B cell (primary cell): Measurements from ENCODE around the gene MAP3K2.

Experiments used
- CTCF ChIP-seq: fragments of 200-600 bp; IDR thresholded peaks from one replicate; pipeline ENCODE4 v1.8.0; 2022; ENCODE audit warnings: antibody characterized with exemption, mild to moderate bottlenecking
- EZH2 ChIP-seq: IDR thresholded peaks from 2 replicates; pipeline ENCODE4 v1.6.1; 2012; ENCODE audit warnings: borderline replicate concordance, low read depth, mild to moderate bottlenecking, moderate library complexity, low read length; ENCODE audit not compliant: insufficient read depth, poor library complexity, severe bottlenecking

GRCh38 chr2:127293386-127293747, 94.4 kb downstream of the MAP3K2 start:
- TF ChIP-seq CTCF, result no peak
- no peak for TF ChIP-seq EZH2
